Measurements from ENCODE around the gene SUPT20H. TPM values are rescaled to one million over a fixed set of nuclear protein-coding genes. Genes with fewer than 3 reads are reported as not detected.

SUPT20H gene
- total and polyA plus RNA-seq, 2 of the 4 experiments (the other 2 are of a cell fraction): 46.6 to 55.1 TPM

DNA sequence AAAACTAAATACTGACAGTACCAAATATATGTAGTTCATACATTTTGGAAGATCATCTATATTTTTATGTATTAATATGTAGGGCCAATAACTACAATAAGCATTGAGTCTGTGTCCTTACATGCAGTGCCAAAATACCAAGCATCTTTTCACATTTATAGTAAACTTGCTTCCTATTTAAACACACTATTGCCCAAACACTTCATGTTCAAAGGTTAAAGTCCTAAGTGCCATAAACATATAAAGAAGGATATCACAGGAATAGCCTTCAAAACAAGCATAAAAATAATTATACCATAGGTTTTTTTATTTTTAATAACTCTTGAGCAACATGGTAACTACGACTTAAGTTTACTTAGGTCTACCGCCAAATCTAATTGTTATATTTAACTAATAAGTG, 31.8 kb downstream of the SUPT20H start:
- no TSS peak for BruUV-seq (replicated peaks)
- H3K23ac ChIP-seq (ENCODE audit: low read depth, low read length): no peak overlapping the region
- peaks cover 8% of the 10 kb centered on the region in 2 experiments for H3K79me1 ChIP-seq (ENCODE audit: low read depth in 1 of 2, low read length in 2 of 2)
- WGBS, 2 experiments (ENCODE audit: extremely low coverage in 2 of 2, insufficient read length in 1 of 2): no CpG with 5 or more reads among the region's 2 CpGs
- H3K9me3 ChIP-seq (ENCODE audit: control insufficient read depth, insufficient read depth, low read length): no peaks in the 10 kb centered on the region
- H3K36me3 ChIP-seq (ENCODE audit: control insufficient read depth, insufficient read depth, low read length): peaks cover 33% of the 10 kb centered on the region
- H2BK120ac ChIP-seq (ENCODE audit: low read depth, low read length): no peak overlapping the region
- H2BK15ac ChIP-seq (ENCODE audit: low read depth, low read length): no peak overlapping the region
- H3K27ac ChIP-seq (ENCODE audit: insufficient read depth, low read length): no peak overlapping the region
- DNase-seq: no peak
- H3K18ac ChIP-seq (ENCODE audit: low read depth, low read length): no peak overlapping the region
- H2BK20ac ChIP-seq (ENCODE audit: low read depth, low read length): no peak overlapping the region
- H4K8ac ChIP-seq (ENCODE audit: low read depth in 2 of 2, low read length in 2 of 2): no peak overlapping the region
- ATAC-seq (ENCODE audit: low read depth): no peak
- intact Hi-C loops (cut with micrococcal nuclease): no loop called here
- no peak overlapping the region for H2AFZ ChIP-seq (replicated peaks; ENCODE audit: low read length, poor library complexity)
- no peak overlapping the region for H2AK5ac ChIP-seq (ENCODE audit: low read depth, low read length)
- TF ChIP-seq MXI1 (IDR thresholded peaks at IDR 0.05; ENCODE audit: borderline replicate concordance, low read depth, low read length) (no peak), POLR2A (IDR thresholded peaks at IDR 0.05; ENCODE audit: low read depth, low read length) (no peak), RCOR1 (IDR thresholded peaks at IDR 0.05; ENCODE audit: insufficient replicate concordance, low read length) (no peak), BHLHE40 (IDR thresholded peaks at IDR 0.05; ENCODE audit: low read depth, low read length) (no peak), MAZ (IDR thresholded peaks at IDR 0.05; ENCODE audit: borderline replicate concordance, low read depth, low read length) (no peak), MAFK (IDR thresholded peaks at IDR 0.05; ENCODE audit: low read depth, low read length) (no peak), SMC3 (IDR thresholded peaks at IDR 0.05; ENCODE audit: low read depth, low read length) (no peak), CHD1 (IDR thresholded peaks at IDR 0.05; ENCODE audit: low read depth, low read length) (no peak), CTCF (conservative IDR thresholded peaks at IDR 0.05; ENCODE audit: low read depth, low read length) (no peak), CEBPB (IDR thresholded peaks at IDR 0.05; ENCODE audit: low read depth, low read length) (no peak), RAD21 (IDR thresholded peaks at IDR 0.05; ENCODE audit: low read length) (no peak), FOS (IDR thresholded peaks at IDR 0.05; ENCODE audit: low read depth, low read length) (no peak), RFX5 (IDR thresholded peaks at IDR 0.05; ENCODE audit: low read depth, low read length) (no peak)
- TF ChIP-seq, protein P1, sequence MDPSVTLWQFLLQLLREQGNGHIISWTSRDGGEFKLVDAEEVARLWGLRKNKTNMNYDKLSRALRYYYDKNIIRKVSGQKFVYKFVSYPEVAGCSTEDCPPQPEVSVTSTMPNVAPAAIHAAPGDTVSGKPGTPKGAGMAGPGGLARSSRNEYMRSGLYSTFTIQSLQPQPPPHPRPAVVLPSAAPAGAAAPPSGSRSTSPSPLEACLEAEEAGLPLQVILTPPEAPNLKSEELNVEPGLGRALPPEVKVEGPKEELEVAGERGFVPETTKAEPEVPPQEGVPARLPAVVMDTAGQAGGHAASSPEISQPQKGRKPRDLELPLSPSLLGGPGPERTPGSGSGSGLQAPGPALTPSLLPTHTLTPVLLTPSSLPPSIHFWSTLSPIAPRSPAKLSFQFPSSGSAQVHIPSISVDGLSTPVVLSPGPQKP (IDR thresholded peaks at IDR 0.05; ENCODE audit: borderline replicate concordance, low read depth, low read length): no peak
- TF ChIP-seq, protein P2, sequence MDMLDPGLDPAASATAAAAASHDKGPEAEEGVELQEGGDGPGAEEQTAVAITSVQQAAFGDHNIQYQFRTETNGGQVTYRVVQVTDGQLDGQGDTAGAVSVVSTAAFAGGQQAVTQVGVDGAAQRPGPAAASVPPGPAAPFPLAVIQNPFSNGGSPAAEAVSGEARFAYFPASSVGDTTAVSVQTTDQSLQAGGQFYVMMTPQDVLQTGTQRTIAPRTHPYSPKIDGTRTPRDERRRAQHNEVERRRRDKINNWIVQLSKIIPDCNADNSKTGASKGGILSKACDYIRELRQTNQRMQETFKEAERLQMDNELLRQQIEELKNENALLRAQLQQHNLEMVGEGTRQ (IDR thresholded peaks at IDR 0.05; ENCODE audit: low read depth, low read length): no peak
- ChIA-PET CTCF (no interaction called here), POLR2A (ENCODE audit: unreplicated experiment) (no interaction called here)
- no peaks in the 10 kb centered on the region for H3K27me3 ChIP-seq (ENCODE audit: control insufficient read depth, insufficient read depth, low read length)
- no peak overlapping the region for H3K9ac ChIP-seq (ENCODE audit: low read depth, low read length)
- H3K9me1 ChIP-seq (ENCODE audit: insufficient read depth, low read length): no peaks in the 10 kb centered on the region
- H4K91ac ChIP-seq (ENCODE audit: insufficient read depth, low read depth, low read length): no peak overlapping the region
- H3K4me1 ChIP-seq (ENCODE audit: control insufficient read depth, insufficient read depth, low read length): no peaks in the 10 kb centered on the region
- H3K56ac ChIP-seq (ENCODE audit: extremely low read depth, insufficient read depth, low read length): no peak overlapping the region
- no peaks in the 10 kb centered on the region; the same call in 1 of the 2 replicates for H4K20me1 ChIP-seq (ENCODE audit: insufficient read depth, low read length)
- H4K5ac ChIP-seq (ENCODE audit: low read depth, low read length): no peak overlapping the region
- no peak overlapping the region for H3K14ac ChIP-seq (replicated peaks; ENCODE audit: low read depth, low read length)
- no peak overlapping the region for H2BK5ac ChIP-seq (ENCODE audit: low read depth, low read length, poor library complexity, severe bottlenecking)
- dilution Hi-C loops (cut with HindIII; ENCODE audit: low sequenced_read_pairs, unreplicated experiment): no loop called here
- H3K4me2 ChIP-seq (ENCODE audit: low read depth, low read length): no peak overlapping the region
- no peak overlapping the region for H2AK9ac ChIP-seq (replicated peaks; ENCODE audit: low read depth, low read length, poor library complexity)
- no peak overlapping the region for H3K4ac ChIP-seq (ENCODE audit: low read depth, low read length)
- H3K4me3 ChIP-seq (ENCODE audit: insufficient read depth, low read depth, low read length): no peak overlapping the region
- in situ Hi-C loops (cut with MboI; ENCODE audit: low sequenced_read_pairs): loop anchor here (25.0 kb wide), 1 partner anchor 1335 kb away; no protein-coding TSS in a partner anchor

Measured in IMR-90 (cell line).